Embryonic facial prominence (tissue), 1 donor: ENCODE data around the gene COQ5.

Experiments used
- DNase-seq: peaks from one replicate; pipeline ENCODE4 v3.0.0-alpha.2; 2016; ENCODE audit errors: extremely low spot score

COQ5 gene

DNA sequence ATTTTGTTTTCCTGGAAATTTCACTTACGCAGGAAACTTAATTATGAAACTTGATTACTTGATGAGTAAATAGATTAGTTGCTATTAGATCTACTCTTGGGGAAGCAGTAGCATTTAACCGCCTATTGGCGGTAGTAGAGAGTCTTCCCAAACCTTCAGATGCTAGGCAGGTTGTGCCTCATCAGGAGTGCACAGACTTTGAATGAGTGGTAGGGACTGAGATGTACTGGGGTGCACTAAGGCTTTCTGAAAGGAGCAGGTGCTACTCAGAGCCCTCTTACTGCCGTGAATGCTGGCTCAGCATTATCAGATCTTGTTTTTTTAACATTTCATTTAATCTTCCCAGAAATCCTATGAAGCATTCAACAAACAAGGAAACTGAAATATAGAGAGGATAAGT lies 75.0 kb downstream of the COQ5 start:
- DNase-seq, result no peak
